Activated T-cell treated with anti-CD3 and anti-CD28 coated beads, Interleukin-2, amount 50 U/mL, for 24 hours (primary cell): ENCODE data around the gene CEP20.
A peak's percentile ranks its signal among the peaks of the same experiment; 100 is the strongest.
"Not testable (repeated sequence)": the region's sequence is repeated elsewhere in the genome, so short reads cannot be mapped to it uniquely, and the experiment has no call there.

ENCODE experiments used
- DNase-seq: peaks from one replicate; pipeline ENCODE4 v3.0.0-alpha.2; 2020
- H3K27ac Mint-ChIP-seq: 2 replicates; pipeline ENCODE4 v1.8.0; 2020; ENCODE audit warnings: mild to moderate bottlenecking, mixed read lengths
- H3K27me3 Mint-ChIP-seq: 2 replicates; pipeline ENCODE4 v1.8.0; 2020; ENCODE audit warnings: mixed read lengths
- H3K36me3 Mint-ChIP-seq: 2 replicates; pipeline ENCODE4 v1.8.0; 2020; ENCODE audit warnings: low read depth, mixed read lengths
- H3K4me1 Mint-ChIP-seq: 2 replicates; pipeline ENCODE4 v1.8.0; 2020; ENCODE audit warnings: low read depth, mixed read lengths
- H3K4me3 Mint-ChIP-seq: 2 replicates; pipeline ENCODE4 v1.8.0; 2020; ENCODE audit warnings: mild to moderate bottlenecking, moderate library complexity, mixed read lengths
- H3K9me3 Mint-ChIP-seq: 2 replicates; pipeline ENCODE4 v1.8.0; 2020; ENCODE audit warnings: mixed read lengths

Gene CEP20, protein sequence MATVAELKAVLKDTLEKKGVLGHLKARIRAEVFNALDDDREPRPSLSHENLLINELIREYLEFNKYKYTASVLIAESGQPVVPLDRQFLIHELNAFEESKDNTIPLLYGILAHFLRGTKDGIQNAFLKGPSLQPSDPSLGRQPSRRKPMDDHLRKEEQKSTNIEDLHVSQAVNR

GRCh38 chr16:15888072-15888976, at the start of gene CEP20:
Gene CEP20 (minus strand): TSS chr16:15888603. CDS start chr16:15888585, 18 bp downstream.
- Mint-ChIP-seq H3K4me3 (peak within 1 kb of the TSS; percentile 99), H3K9me3 (no peaks in the 10 kb centered on the region), H3K4me1 (peaks cover 39% of the 10 kb centered on the region), H3K27me3 (no peaks in the 10 kb centered on the region), H3K27ac (peak within 1 kb of the TSS; percentile 100), H3K36me3 (peaks cover 30% of the 10 kb centered on the region)
- peak; percentile 99 for DNase-seq

DNA sequence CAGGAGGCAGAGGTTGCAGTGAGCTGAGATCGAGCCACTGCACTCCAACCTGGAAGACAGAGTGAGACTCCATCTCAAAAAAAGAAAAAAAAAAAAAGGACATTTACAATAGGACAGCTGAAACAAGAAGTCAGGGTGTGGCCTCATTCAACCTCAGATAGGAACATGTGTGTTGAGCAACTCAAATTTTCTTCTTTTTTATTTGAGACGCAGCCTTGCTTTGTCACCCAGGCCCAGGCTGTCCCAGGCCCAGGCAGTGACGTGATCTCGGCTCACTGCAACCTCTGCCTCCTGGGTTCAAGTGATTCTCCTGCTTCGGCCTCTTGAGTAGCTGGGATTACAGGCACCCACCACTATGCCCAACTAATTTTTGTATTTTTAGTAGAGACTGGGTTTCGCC, 48.4 kb upstream of the CEP20 start:
- not testable (repeated sequence) for H3K27ac Mint-ChIP-seq, DNase-seq, H3K27me3 Mint-ChIP-seq, H3K4me1 Mint-ChIP-seq, H3K9me3 Mint-ChIP-seq, H3K4me3 Mint-ChIP-seq, H3K36me3 Mint-ChIP-seq

DNA sequence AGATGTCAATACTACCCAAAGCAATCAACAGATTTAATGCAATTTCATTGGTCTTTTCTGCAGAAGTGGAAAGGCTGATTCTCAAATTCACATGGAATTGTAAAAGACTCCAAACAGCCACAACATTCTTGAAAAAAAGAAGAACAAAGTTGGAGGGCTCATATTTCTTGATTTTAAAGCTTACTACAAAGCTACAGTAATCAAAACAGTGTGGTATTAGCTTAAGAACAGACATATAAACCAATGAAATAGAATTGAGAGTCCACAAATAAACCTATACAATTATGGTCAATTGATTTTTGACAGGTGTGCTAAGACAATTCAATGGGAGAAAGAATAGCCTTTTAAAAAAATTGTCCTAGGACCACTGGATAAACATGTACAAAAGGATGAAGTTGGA, 46.6 kb upstream of the CEP20 start:
- Mint-ChIP-seq H3K36me3 (no peaks in the 10 kb centered on the region), H3K9me3 (no peaks in the 10 kb centered on the region), H3K27me3 (no peaks in the 10 kb centered on the region), H3K4me3 (no peak overlapping the region), H3K4me1 (no peaks in the 10 kb centered on the region), H3K27ac (no peak overlapping the region)
- no peak for DNase-seq

DNA sequence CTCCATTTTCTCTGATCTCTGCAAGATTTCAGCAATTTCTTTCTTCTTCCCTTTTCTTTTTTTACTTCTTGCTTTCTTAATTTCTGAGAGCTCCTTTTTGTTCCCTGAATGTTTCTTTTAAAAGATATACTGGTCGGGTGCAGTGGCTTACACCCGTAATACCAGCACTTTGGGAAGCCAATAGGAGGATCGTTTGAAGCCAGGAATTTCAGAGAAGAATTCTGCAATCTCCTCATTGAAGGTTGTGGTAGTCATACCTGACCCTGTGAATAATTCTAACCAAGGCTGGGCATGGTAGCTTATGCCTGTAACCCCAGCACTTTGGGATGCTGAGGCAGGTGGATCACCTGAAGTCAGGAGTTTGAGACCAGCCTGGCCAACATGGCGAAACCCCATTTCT, 45.4 kb upstream of the CEP20 start:
- no peaks in the 10 kb centered on the region for H3K4me1 Mint-ChIP-seq
- H3K36me3 Mint-ChIP-seq: no peaks in the 10 kb centered on the region
- no peak overlapping the region for H3K27ac Mint-ChIP-seq
- DNase-seq: no peak
- H3K9me3 Mint-ChIP-seq: no peaks in the 10 kb centered on the region
- H3K4me3 Mint-ChIP-seq: no peak overlapping the region
- H3K27me3 Mint-ChIP-seq: no peaks in the 10 kb centered on the region

DNA sequence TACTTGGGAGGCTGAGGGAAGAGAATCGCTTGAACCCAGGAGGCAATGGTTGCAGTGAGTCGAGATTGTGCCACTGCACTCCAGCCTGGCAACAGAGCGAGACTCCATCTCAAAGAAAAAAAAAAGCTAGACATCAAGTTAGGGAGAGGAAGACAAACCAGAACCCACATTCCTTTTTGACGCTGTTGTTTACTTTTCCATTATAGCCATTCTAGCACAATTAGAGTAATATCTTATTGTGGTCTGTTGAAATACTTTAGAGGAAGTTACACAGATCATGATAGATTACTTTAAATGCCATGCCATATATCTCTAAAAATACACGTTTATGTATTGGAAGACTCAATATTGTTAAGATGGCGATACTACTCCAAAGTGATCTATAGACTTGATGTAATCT, 44.5 kb upstream of the CEP20 start:
- Mint-ChIP-seq H3K27ac (no peak overlapping the region), H3K9me3 (no peaks in the 10 kb centered on the region), H3K4me3 (no peak overlapping the region), H3K36me3 (no peaks in the 10 kb centered on the region), H3K27me3 (no peaks in the 10 kb centered on the region), H3K4me1 (no peaks in the 10 kb centered on the region)
- no peak for DNase-seq

DNA sequence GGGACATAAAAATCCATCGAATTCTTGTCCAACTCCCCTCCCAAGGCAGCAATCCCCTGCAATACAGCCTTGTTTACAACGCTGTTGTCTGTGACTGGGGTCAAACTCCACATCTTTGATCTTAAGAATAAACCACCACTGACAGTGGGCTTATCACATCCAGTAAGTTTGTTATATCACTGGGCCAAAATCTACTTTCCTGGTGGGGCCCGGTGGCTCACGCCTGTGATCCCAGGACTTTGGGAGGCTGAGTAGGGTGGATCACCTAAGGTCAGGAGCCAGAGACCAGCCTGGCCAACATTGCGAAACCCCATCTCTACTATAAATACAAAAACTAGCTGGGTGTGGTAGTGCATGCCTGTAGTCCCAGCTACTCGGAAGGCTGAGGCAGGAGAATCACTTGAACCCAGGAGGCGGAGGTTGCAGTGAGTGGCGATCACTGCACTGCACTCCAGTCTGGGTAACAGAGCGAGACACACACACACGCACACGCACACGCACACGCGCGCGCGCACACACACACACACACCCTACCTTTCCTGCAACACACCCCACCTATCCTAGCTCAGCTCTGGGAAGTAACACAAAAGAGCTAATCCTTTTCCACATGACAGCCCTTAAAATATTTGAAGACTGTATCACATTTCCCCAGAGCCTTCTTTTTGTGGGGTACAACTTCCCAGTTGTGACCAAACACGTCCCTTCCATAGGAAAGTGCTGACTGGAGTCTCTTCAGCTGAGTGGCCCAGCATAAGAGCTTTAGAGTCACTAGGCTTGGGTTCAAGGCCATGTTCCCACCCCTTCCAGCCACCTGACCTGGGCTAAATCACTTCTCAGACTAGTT, 40.1 kb upstream of the CEP20 start:
- H3K27me3 Mint-ChIP-seq: no peaks in the 10 kb centered on the region
- H3K27ac Mint-ChIP-seq: no peak overlapping the region
- H3K4me1 Mint-ChIP-seq: no peaks in the 10 kb centered on the region
- no peak for DNase-seq
- no peaks in the 10 kb centered on the region for H3K36me3 Mint-ChIP-seq
- H3K4me3 Mint-ChIP-seq: no peak overlapping the region
- no peaks in the 10 kb centered on the region for H3K9me3 Mint-ChIP-seq

DNA sequence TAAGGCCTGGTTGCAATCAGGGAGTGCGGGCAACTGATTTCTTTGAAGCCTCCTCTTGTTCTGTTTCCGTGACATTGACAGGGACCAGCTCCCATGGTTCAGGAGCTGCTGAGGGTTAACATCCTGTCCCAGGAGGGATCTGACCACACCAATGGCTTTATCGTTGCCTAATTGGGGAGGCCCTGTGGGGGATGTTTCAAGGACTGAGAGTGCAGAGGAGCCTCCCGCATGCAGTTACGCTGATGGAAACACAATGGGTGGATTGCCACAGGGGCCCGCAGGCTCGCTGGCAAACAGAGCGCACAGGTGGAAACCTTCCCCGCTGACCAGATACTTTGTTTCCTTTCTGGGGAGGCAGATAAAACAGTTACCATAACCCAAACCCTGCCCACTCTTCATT, 37.2 kb upstream of the CEP20 start:
- no peak overlapping the region for H3K4me3 Mint-ChIP-seq
- DNase-seq: no peak
- H3K27ac Mint-ChIP-seq: no peak overlapping the region
- H3K4me1 Mint-ChIP-seq: no peaks in the 10 kb centered on the region
- H3K9me3 Mint-ChIP-seq: no peaks in the 10 kb centered on the region
- no peaks in the 10 kb centered on the region for H3K36me3 Mint-ChIP-seq
- no peaks in the 10 kb centered on the region for H3K27me3 Mint-ChIP-seq

- DNase-seq: no peak
- Mint-ChIP-seq H3K27ac (no peak overlapping the region), H3K9me3 (no peaks in the 10 kb centered on the region), H3K27me3 (no peaks in the 10 kb centered on the region), H3K4me1 (no peaks in the 10 kb centered on the region), H3K4me3 (no peak overlapping the region), H3K36me3 (no peaks in the 10 kb centered on the region)
Observed at GRCh38 chr16:15924996-15925395, 36.6 kb upstream of the CEP20 start.

DNA sequence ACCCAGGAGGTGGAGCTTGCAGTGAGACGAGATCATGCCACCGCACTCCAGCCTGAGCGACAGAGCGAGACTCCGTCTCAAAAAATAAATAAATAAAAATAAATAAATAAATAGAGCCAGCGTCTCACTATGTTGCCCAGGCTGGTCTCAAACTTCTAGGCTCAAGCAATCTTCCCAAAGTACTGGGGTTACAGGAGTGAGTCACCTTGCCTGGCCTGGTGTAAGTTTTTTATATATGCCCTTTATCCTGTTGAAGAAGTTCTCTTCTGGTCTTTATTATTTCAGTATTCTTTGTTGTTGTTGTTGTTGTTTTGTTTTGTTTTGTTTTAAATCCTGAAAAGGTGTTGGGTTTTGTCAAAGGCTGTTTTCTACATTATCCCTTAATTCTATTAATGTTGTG, 30.9 kb upstream of the CEP20 start:
- Mint-ChIP-seq H3K27me3 (no peaks in the 10 kb centered on the region), H3K4me1 (no peaks in the 10 kb centered on the region), H3K36me3 (no peaks in the 10 kb centered on the region), H3K27ac (no peak overlapping the region), H3K9me3 (peaks cover 2% of the 10 kb centered on the region), H3K4me3 (no peak overlapping the region)
- no peak for DNase-seq

GRCh38 chr16:15918314-15918713, 29.9 kb upstream of the CEP20 start:
- DNase-seq, H3K36me3 Mint-ChIP-seq, H3K4me1 Mint-ChIP-seq, H3K9me3 Mint-ChIP-seq, H3K27me3 Mint-ChIP-seq, H3K27ac Mint-ChIP-seq, H3K4me3 Mint-ChIP-seq: not testable (repeated sequence)

- H3K27me3 Mint-ChIP-seq: no peaks in the 10 kb centered on the region
- H3K9me3 Mint-ChIP-seq: peaks cover 2% of the 10 kb centered on the region
- no peak for DNase-seq
- no peak overlapping the region for H3K4me3 Mint-ChIP-seq
- peaks cover 13% of the 10 kb centered on the region for H3K4me1 Mint-ChIP-seq
- no peaks in the 10 kb centered on the region for H3K36me3 Mint-ChIP-seq
- H3K27ac Mint-ChIP-seq: no peak overlapping the region
Observed at GRCh38 chr16:15916323-15916722, 27.9 kb upstream of the CEP20 start.

GRCh38 chr16:15915555-15916081, 27.2 kb upstream of the CEP20 start:
- no peak overlapping the region for H3K27ac Mint-ChIP-seq
- H3K27me3 Mint-ChIP-seq: no peaks in the 10 kb centered on the region
- no peaks in the 10 kb centered on the region for H3K36me3 Mint-ChIP-seq
- peaks cover 15% of the 10 kb centered on the region for H3K4me1 Mint-ChIP-seq
- no peak for DNase-seq
- no peak overlapping the region for H3K4me3 Mint-ChIP-seq
- H3K9me3 Mint-ChIP-seq: peaks cover 2% of the 10 kb centered on the region

- Mint-ChIP-seq H3K27ac (peak overlapping the region; percentile 64), H3K36me3 (no peaks in the 10 kb centered on the region), H3K4me1 (peaks cover 15% of the 10 kb centered on the region), H3K27me3 (no peaks in the 10 kb centered on the region), H3K9me3 (no peaks in the 10 kb centered on the region), H3K4me3 (no peak overlapping the region)
- DNase-seq: no peak
Observed at GRCh38 chr16:15913046-15913698, 24.8 kb upstream of the CEP20 start.

DNA sequence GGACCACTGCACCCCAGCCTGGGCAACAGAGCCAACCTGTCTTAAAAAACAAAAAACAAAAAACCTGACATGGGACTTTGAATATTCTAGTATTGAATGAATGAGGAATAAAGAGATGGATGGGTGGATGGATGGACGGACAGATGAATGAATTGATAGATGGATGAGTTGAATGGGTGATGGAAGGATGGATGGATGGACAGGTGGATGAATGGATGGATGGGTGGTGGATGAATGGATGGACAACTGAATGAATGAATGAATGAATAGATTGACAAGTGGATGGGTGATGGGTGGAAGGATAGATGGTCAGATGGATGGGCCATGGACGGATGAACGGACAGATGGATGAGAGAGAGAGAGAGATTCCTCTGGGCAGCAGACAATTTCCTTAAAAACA, 22.8 kb upstream of the CEP20 start:
- no peak for DNase-seq
- Mint-ChIP-seq H3K4me1 (peaks cover 18% of the 10 kb centered on the region), H3K27ac (no peak overlapping the region), H3K4me3 (no peak overlapping the region), H3K9me3 (peaks cover 2% of the 10 kb centered on the region), H3K27me3 (no peaks in the 10 kb centered on the region), H3K36me3 (no peaks in the 10 kb centered on the region)
